ENCODE measurements around the gene SETBP1. TPM values are rescaled to one million over a fixed set of nuclear protein-coding genes. Genes with fewer than 3 reads are reported as not detected.
A peak's percentile ranks its signal among the peaks of the same experiment; 100 is the strongest.

SETBP1 gene
- total and polyA plus RNA-seq, 2 donors from 2014 or later, result 2.7 to 71.7 TPM

- Histone ChIP-seq H3K9me3 (ENCODE audit: control insufficient read depth in 2 of 3, insufficient read depth in 1 of 3, low read length in 3 of 3) (no peaks in the 10 kb centered on the region), H3K27ac (ENCODE audit: low read depth in 2 of 2, low read length in 2 of 2) (peak overlapping the region in 1 of 2 donors; percentile 16), H3K4me3 (ENCODE audit: low read length in 3 of 3) (no peak overlapping the region), H3K27me3 (ENCODE audit: control insufficient read depth, insufficient read depth, low read length) (no peaks in the 10 kb centered on the region), H3K36me3 (ENCODE audit: control insufficient read depth in 2 of 3, insufficient read depth in 3 of 3, low read length in 3 of 3) (no peaks in the 10 kb centered on the region), H3K4me1 (ENCODE audit: control insufficient read depth in 2 of 3, insufficient read depth in 2 of 3, low read depth in 1 of 3, low read length in 3 of 3) (peaks cover 0 to 25% (median 7%) of the 10 kb centered on the region in 3 donors), H3K9ac (ENCODE audit: low read length in 3 of 3) (no peak overlapping the region)
- FAIRE-seq (no peak), DNase-seq (peak in 1 of 5 donors; percentile 52)
- no peak for TF ChIP-seq CTCF (IDR thresholded peaks at IDR 0.05; ENCODE audit: borderline replicate concordance, extremely low read depth, insufficient read depth)
- intact Hi-C loops (cut with DNase I), result no loop called here
Observed at GRCh38 chr18:44943311-44943881, 262.7 kb downstream of the SETBP1 start.

- H3K4me3 ChIP-seq (ENCODE audit: low read length in 3 of 3), result no peak overlapping the region
- H3K9me3 ChIP-seq (ENCODE audit: control insufficient read depth in 2 of 3, insufficient read depth in 1 of 3, low read length in 3 of 3), result no peaks in the 10 kb centered on the region
- H3K36me3 ChIP-seq (ENCODE audit: control insufficient read depth in 2 of 3, insufficient read depth in 3 of 3, low read length in 3 of 3), result no peaks in the 10 kb centered on the region
- intact Hi-C loops (cut with DNase I), result no loop called here
- DNase-seq (no peak), FAIRE-seq (no peak)
- no peak overlapping the region for H3K27ac ChIP-seq (ENCODE audit: low read depth in 2 of 2, low read length in 2 of 2)
- H3K4me1 ChIP-seq (ENCODE audit: control insufficient read depth in 2 of 3, insufficient read depth in 2 of 3, low read depth in 1 of 3, low read length in 3 of 3), result peaks cover 0 to 23% (median 7%) of the 10 kb centered on the region in 3 donors
- no peak for TF ChIP-seq CTCF (IDR thresholded peaks at IDR 0.05; ENCODE audit: borderline replicate concordance, extremely low read depth, insufficient read depth)
- H3K9ac ChIP-seq (ENCODE audit: low read length in 3 of 3), result no peak overlapping the region
- no peaks in the 10 kb centered on the region for H3K27me3 ChIP-seq (ENCODE audit: control insufficient read depth, insufficient read depth, low read length)
Observed at GRCh38 chr18:44944461-44944860, 263.8 kb downstream of the SETBP1 start.

GRCh38 chr18:44945888-44946401 lies 265.3 kb downstream of the SETBP1 start:
- H3K27me3 ChIP-seq (ENCODE audit: control insufficient read depth, insufficient read depth, low read length), result no peaks in the 10 kb centered on the region
- peaks cover 0 to 10% (median 8%) of the 10 kb centered on the region in 3 donors for H3K36me3 ChIP-seq (ENCODE audit: control insufficient read depth in 2 of 3, insufficient read depth in 3 of 3, low read length in 3 of 3)
- FAIRE-seq (no peak), DNase-seq (no peak)
- TF ChIP-seq CTCF (IDR thresholded peaks at IDR 0.05; ENCODE audit: borderline replicate concordance, extremely low read depth, insufficient read depth), result no peak
- no peaks in the 10 kb centered on the region for H3K9me3 ChIP-seq (ENCODE audit: control insufficient read depth in 2 of 3, insufficient read depth in 1 of 3, low read length in 3 of 3)
- H3K9ac ChIP-seq (ENCODE audit: low read length in 3 of 3), result no peak overlapping the region
- H3K4me1 ChIP-seq (ENCODE audit: control insufficient read depth in 2 of 3, insufficient read depth in 2 of 3, low read depth in 1 of 3, low read length in 3 of 3), result peaks cover 0 to 23% (median 7%) of the 10 kb centered on the region in 3 donors
- H3K4me3 ChIP-seq (ENCODE audit: low read length in 3 of 3), result no peak overlapping the region
- H3K27ac ChIP-seq (ENCODE audit: low read depth in 2 of 2, low read length in 2 of 2), result no peak overlapping the region
- intact Hi-C loops (cut with DNase I), result no loop called here

All from kidney (tissue), 14 donors.